Measurements from ENCODE around the gene NT5C1A.

Gene NT5C1A

DNA sequence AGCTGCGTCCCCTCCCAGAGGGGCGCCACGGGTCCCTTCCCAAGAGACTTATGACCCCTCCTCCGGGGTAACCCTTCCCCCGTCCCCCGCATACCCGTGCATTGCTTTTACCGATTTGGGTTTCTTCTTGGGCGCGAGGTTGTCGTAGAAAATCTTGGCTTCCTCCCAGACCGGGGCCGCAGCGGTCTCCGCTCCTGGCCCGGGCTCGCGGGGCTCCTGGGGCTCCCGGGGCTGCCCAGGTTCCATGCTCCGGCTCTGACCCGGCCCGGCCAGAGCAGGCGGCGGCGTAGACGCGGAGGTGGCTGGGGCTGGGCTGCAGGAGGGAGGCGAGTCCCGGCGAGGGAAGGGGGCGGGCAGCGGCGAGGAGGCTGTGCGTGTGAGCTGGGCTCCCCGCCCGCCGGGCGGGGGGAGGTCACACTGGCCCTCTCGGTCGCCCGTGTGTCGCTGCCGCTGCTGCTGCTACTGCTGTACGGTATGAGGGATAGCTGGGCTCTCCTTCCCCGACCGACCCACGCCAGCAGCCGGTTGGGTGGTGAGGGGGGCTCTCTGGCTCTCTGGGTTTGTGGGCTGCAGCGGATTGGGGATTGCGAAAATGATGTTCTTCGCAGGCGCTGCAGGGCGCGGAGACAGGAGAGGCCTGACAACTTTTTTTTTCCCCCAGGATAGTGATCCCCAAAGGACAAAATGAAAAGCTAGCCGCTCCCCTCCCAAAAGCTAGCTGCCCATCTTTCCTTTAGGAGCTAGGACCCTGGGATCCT, at the start of gene NT5C1A:
Gene NT5C1A, minus strand, starts transcription at position 315 of the 758 bp plus-strand sequence. Its CDS starts 69 bp downstream, at position 246.
- no peak for DNase-seq (ENCODE audit: low read depth in 2 of 2, low spot score in 1 of 2)

GRCh38 chr1:39721664-39722063, 49.8 kb upstream of the NT5C1A start:
- no peak for DNase-seq (ENCODE audit: low read depth in 2 of 2, low spot score in 1 of 2)

DNA sequence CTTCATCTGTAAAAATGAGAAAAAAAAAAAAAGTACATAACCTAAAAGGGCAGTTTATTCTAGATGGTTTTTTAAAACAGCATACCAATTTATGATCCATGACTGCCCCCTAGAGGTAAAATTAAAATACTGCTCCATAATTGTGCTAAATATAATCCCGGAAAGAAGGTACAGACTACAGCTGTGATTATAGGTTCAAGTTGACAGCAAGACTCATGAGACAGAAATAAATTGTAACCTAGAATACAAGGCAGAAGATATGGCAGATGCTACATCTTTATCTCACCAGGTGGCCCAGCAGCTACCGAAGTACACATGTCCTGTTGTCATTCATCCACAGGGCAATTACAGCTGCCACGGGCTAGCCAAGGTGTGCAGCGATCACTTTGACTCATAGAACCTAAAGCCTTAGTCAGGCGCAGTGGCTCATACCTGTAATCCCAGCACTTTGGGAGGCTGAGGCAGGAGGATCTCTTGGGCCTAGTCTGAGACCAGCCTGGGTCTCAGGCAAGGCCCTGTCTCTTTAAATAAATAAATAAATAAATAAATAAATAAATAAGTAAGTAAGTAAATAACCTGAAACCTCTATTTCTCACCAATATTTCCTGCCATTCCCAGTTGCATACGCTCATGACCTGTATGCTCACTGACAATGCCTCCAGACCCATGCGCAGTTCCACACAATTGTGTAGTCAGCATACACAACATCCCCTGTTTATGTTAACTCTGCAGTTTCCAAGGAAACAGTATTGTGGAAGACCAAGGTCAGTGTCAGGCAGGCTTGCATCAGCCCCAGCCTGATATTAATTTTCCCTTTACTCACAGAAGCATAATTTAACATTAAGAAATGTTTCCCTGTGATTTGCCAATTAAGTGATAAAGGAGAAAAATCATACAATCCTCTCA, 48.4 kb upstream of the NT5C1A start:
- DNase-seq (ENCODE audit: low read depth in 2 of 2, low spot score in 1 of 2) = no peak

DNA sequence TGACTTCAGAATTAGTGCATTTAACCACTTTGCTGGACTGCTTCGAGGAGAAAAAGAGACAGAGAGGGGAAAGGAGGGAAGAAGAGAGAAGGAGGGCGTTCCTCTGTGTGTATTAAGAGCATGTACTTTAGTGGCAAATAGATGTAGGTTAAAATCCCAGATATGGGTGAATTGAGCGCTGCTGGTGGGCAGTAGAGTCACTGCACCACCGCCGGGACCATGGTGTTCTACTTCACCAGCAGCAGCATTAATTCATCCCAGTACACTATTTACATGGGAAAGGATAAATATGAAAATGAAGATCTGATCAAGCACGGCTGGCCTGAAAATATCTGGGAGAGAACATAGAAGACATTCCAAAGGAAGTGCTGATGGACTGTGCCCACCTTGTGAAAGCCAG, 45.9 kb upstream of the NT5C1A start:
- DNase-seq (ENCODE audit: low read depth in 2 of 2, low spot score in 1 of 2) = no peak

GRCh38 chr1:39713557-39713956, 41.6 kb upstream of the NT5C1A start:
- DNase-seq (ENCODE audit: low read depth in 2 of 2, low spot score in 1 of 2) = no peak

GRCh38 chr1:39711966-39712340, 40.0 kb upstream of the NT5C1A start:
- DNase-seq (ENCODE audit: low read depth in 2 of 2, low spot score in 1 of 2) = no peak

GRCh38 chr1:39711104-39711965, 39.4 kb upstream of the NT5C1A start:
- no peak for DNase-seq (ENCODE audit: low read depth in 2 of 2, low spot score in 1 of 2)

GRCh38 chr1:39707506-39707905, 35.6 kb upstream of the NT5C1A start:
- DNase-seq (ENCODE audit: low read depth in 2 of 2, low spot score in 1 of 2) = no peak

GRCh38 chr1:39704757-39705156, 32.9 kb upstream of the NT5C1A start:
- DNase-seq (ENCODE audit: low read depth in 2 of 2, low spot score in 1 of 2) = no peak

GRCh38 chr1:39701049-39701439, 29.1 kb upstream of the NT5C1A start:
- DNase-seq (ENCODE audit: low read depth in 2 of 2, low spot score in 1 of 2) = no peak

DNA sequence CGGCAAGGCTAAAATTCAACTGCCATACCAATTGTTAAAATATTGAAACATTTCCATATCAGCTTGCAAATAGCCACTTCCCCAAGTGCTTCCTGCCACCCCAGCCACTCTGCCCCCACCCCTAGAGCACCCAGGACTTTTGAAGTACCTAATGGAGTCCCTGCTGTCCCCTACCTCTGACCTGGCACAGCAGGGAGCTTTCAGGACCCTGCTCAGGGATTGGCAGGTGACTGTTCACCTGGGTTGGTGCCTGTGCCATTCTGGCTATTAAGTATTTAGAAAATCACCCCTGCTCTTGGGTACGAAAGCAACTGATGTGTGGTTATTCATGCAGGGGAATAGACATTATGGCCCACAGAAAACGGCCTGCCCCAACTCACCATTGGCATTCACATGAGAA, 28.4 kb upstream of the NT5C1A start:
- no peak for DNase-seq (ENCODE audit: low read depth in 2 of 2, low spot score in 1 of 2)

DNA sequence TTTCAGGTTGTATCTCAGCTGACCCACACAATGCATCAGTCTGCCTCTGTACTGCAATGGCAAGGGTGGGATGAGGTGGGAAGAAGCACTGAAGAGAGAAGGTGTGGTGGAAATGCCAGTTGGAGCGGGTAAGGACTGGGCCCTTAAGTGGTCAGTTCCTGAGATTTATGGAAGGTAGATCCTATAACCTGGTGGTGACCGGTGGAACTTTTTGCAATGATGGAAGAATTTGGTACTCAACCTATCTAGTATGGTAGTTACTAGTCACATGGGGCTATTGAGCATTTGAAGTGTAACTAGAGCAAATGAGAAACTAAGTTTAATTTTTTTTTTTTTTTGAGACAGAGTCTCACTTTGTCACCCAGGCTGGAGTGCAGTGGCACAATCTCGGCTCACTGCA, 27.5 kb upstream of the NT5C1A start:
- no peak for DNase-seq (ENCODE audit: low read depth in 2 of 2, low spot score in 1 of 2)

GRCh38 chr1:39698568-39698967, 26.7 kb upstream of the NT5C1A start:
- no peak for DNase-seq (ENCODE audit: low read depth in 2 of 2, low spot score in 1 of 2)

DNA sequence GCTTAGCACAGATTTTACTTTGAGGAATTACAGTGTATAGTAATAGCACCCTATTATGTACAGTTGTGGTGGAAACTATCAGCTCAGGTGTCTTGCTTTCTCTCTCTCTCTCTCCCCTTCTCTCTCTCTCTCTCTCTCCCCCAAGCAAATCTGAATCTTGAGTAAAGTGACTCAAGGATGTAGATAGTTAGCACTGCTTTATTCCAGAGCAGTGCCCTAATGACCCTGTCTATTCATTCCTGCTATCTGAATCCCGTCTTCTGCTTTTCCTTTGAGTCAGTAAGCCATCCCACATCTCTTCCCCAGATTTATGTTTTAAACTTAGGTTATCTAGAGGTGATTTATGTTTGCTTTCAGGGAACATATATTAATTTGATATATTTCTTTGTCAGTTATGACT, 24.5 kb upstream of the NT5C1A start:
- DNase-seq (ENCODE audit: low read depth in 2 of 2, low spot score in 1 of 2) = no peak

DNA sequence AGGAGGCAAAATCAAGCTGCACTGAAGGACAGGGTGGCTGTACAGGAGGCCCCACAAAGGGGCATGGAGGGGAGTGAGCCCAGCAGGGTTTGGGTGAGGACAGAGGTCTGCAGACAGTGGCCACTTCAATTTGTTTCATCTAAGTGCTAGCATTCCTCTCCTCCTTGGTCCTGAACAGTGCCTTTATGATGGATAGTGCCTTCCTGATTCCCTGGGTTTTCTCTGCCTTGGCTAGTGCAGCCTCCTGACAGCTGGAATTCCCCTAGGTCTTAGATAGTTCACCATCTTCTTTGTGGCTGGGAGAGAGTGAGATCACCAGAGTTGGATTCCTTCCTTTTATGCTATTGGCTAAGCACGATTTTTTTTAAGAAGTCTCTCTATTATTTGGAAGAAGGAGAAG, 23.1 kb upstream of the NT5C1A start:
- no peak for DNase-seq (ENCODE audit: low read depth in 2 of 2, low spot score in 1 of 2)

GRCh38 chr1:39694026-39694425, 22.1 kb upstream of the NT5C1A start:
- DNase-seq (ENCODE audit: low read depth in 2 of 2, low spot score in 1 of 2) = no peak

GRCh38 chr1:39692152-39693074, 20.5 kb upstream of the NT5C1A start:
- no peak for DNase-seq (ENCODE audit: low read depth in 2 of 2, low spot score in 1 of 2)

- DNase-seq (ENCODE audit: low read depth in 2 of 2, low spot score in 1 of 2) = peak; percentile 80 to 81
Measured at GRCh38 chr1:39691383-39692151, 19.7 kb upstream of the NT5C1A start, which contains the start of gene HPCAL4. Gene HPCAL4, minus strand, starts transcription at chr1:39691433. Its CDS starts 6,830 bp downstream, at chr1:39684603.

DNA sequence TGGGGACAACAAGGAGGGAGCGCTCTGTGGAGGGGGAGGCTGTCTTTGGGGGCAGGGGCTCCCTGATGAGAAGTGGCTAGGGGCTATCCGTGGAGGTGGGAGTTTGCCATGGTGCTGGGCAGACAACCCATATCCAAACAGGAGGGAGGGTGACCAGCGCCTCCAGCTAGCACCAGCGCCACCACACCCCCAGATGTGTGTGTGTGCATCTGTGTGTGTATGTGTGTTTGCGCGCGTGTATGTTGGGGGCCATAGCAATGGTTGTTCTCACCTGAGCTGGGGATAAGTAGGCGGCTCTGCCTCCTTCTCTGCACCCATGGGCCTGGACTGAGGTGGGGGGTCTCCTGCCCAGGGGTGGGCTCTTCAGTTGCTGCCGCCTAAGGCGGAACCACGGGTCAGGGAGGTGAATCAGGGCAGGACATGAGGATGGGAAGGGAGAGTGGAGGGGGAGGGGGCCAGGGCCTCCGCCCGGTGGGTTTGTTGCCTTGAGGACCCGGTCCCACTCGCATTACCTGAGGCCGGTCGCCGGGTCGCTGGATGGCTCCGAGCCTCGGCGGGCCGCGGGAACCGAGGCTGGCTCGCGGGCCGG, 19.0 kb upstream of the NT5C1A start:
- no peak for DNase-seq (ENCODE audit: low read depth in 2 of 2, low spot score in 1 of 2)

Data from stimulated activated CD8-positive, alpha-beta memory T cell treated with anti-CD3 and anti-CD28 coated beads, Interleukin-4, amount 100 ng/mL, for 4 hours (primary cell).